ENCODE measurements around the gene PFDN1.
A peak's percentile ranks its signal among the peaks of the same experiment; 100 is the strongest.

Gene PFDN1

DNA sequence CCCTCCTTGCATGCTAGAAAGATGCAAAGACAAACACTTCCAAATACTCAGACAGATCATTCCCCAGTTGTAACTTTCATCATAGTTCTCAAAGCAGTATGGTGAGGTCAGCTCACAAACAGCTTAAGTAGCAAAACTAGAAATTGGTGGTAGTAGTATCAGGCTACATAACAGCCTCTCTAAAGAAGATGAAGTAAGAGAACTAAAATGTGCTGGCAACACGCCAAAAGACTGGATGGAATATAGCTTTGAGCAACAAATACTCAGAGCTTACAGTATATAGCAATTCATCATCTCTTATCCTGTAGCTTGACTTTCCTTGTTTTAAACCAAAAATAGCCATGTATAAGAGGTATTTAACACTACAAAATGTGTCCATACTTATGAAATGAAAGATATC is 7.5 kb downstream of the PFDN1 start:
- DNase-seq: peak; percentile 47

GRCh38 chr5:140294753-140295152 is 8.1 kb downstream of the PFDN1 start:
- no peak for DNase-seq

DNA sequence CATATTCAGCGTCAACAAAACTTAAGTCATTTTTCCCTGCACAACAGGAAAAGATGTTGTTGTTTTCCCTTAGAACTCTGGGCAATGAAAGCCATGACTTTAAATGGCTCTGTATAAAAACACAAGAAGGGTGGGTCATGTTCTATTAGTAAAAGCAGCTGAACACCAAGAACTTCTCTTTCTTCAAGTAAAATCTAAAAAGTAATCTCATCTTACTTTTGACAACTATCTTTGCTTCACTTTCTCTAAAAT is 9.1 kb downstream of the PFDN1 start:
- no peak for DNase-seq

DNA sequence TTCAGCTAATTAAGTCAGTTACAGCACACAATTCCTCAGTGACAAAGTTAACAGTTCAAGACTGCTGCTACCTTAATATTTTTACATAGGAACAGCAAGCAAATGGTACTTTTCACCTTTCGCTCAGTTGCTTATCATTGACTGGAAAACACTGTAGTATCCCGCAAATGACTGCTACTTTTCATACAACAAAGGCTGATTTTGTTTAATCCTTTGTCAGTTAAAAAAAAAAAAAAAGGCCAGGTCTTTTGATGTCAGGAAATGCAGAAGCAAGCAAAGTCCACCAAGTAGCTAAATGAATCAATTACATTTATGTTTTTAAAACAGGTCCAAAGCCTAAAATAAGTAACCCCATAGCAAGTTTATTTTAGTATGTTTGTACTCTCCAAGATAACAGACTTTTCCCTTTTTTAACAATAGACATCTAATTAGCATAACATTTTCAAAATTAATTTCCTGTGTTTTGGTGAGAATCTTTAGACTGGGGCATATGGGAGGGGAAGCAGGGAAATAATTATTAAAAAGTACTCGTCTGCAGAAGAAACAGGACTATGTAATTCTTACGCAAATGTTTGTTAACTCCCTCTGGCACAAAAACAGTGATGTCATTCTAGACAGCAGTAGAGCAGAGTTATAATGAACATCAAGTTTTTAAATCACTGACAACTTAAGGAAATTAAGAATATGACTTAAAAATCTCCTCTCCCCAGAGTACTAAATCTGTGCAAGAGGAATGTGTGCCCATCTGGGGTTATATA is 9.6 kb downstream of the PFDN1 start:
- DNase-seq: no peak

DNA sequence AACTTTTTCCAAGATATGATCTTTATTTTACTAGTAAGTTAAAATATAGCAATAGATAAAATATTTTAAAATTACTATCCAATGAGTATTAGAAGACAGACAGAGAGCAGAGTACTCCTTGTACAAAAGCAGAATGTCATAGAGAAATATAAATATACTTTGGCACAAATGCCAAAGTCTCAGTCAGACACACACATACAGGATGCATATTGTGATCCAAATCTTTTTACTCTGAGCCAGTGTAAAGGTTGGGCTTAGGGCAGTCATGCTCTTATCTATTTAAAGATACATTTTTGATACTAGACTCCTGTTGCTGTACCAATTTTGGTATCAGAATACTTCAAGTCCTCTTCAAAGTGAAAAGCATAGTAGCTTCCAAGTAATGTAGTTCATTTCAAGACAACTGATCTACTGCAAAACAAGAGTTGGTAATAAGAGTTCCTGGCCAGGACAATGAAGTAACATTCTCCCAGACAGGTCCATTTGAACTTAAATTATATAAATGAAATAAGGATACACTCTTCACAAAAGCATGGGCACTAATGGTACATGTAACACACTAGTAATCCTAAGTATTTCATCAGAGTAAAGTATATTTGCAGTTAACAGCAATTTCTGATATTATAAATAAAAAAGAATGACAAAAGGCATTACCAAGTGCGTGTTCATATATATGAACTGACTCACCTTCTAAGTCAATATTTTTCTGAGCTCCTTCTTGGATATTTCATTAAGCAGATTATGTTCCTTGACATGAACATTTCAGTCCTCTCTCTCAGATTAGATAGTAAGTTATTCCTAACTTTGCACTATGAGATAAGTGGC is 10.5 kb downstream of the PFDN1 start:
- DNase-seq: no peak

DNA sequence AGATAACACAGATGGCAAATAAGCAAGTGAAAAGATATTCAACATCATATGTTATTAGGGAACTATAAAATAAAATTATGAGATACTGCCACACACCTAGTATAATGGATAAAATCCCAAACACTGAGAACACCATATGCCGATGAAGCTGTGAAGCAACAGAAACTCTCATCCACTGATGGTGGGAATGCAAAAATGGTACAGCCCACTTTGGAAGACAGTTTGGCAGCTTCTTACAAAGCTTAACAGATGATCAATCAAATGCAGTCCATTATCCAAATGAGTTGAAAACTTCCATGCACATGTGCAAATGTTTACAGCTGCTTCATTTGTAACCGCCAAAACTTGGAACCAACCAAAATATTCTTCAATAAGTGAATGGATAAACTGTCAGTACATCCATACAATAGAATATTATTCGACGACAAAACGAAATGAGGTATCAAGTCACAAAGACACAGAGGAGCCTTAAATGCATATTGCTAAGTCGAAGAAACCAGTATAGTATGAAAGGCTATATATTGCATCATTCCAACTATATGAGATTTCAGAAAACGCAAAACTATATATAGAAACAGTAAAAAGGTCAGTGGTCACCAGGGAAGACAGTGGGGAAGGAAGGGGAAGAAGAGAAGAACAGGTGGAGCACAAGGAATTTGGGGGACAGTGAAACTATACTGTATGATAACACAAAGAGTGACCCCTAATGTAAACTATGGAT is 14.9 kb downstream of the PFDN1 start:
- no peak for DNase-seq

DNA sequence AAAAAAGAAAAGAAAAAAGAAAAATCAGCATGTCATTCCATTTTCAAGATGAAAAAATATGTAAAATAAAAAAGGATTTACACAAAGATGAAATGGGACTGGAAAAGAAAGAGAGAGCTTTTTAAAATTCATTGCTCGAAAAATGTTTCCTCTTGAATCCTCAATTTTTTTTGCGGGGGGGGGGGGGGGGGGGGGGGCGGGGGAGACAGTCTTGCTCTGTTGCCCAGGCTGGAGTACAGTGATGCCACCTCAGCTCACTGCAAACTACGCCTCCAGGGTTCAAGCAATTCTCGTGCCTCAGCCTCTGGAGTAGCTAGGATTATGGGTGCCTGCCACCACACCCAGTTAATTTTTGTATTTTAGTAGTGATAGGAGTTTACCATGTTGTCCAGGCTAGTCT is 16.5 kb downstream of the PFDN1 start:
- DNase-seq: no peak

DNA sequence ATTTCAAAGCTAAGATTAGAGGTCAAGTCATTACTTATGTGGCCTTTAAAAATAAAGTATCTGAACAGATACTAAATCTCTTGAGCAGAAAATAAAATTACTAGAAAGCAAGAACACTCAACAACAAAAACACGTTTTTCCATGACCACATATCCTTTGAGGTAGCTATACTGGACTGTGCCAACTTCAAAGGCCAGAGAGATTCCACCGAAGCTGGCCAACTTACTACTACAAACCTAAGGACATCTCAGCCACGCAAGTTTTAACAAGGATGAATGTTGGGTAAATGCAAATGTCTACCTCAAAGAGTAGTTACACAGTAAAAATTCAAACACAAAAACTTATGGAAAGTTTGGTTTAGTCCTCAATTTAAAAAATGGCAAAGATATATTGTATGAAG is 18.9 kb downstream of the PFDN1 start:
- no peak for DNase-seq

DNA sequence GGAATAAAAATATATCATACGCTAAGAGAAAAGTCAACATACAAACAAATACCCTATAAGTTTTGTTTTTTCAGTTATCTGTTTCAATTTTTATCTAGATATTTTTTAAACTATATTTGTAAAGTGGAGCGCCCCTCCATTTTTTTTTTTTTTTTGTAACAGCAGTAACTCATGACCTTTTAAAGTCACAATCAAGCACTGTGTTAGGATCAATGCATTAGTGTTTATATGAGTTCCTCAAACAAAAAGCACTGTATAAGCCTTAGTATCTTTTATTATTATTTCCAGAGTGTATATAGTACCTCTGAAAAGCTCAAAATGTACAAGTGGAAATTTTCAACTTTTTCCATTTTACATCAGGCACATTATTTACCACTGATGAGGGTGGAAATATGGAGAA is 20.6 kb downstream of the PFDN1 start:
- no peak for DNase-seq

GRCh38 chr5:140275837-140276236 is 27.1 kb downstream of the PFDN1 start:
- no peak for DNase-seq

- no peak for DNase-seq
Observed at GRCh38 chr5:140273401-140273877, 29.5 kb downstream of the PFDN1 start.

- no peak for DNase-seq
Observed at GRCh38 chr5:140270008-140270407, 32.9 kb downstream of the PFDN1 start.

GRCh38 chr5:140267559-140268018 is 35.3 kb downstream of the PFDN1 start:
- DNase-seq: no peak

DNA sequence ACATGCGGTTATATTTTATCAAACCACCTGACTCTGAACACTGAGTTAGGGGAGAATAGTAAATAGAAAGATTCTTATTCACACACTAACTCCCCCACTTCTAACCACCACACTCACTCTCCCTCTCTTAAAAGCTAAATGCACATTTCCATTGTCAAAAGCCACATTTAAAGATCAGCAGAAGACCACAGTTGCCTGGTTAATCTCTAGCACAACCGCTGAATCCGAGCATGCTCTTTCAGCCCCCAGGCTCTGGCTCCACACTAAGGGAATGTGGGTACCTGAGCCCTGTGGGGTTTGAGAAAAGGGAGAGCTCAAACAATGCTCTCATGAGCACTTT is 35.7 kb downstream of the PFDN1 start:
- no peak for DNase-seq

- no peak for DNase-seq
Observed at GRCh38 chr5:140266471-140267200, 36.3 kb downstream of the PFDN1 start.

DNA sequence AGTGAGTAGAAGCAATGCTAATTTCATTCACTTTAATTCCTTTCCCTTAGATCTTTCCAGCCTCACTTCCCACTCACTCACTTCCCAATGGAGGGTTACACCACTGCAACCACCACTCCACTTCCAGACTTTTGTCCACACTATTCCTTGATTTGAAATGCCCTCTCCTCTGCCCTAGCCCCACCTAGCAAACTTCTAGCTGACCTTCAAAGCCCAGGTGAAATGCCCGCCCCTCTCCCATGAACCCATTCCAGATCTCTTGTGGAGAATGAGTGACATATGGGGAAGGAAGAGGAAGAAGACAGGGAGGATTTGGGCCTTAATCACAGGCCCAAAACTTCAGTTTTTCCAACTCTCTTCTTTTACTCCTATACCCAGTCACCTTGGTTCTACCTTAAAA is 37.1 kb downstream of the PFDN1 start:
- no peak for DNase-seq

- DNase-seq: no peak
Observed at GRCh38 chr5:140262839-140263238, 40.1 kb downstream of the PFDN1 start.

- DNase-seq: no peak
Observed at GRCh38 chr5:140262221-140262620, 40.7 kb downstream of the PFDN1 start.

GRCh38 chr5:140261403-140262171 is 41.3 kb downstream of the PFDN1 start:
- DNase-seq: peak; percentile 40

DNA sequence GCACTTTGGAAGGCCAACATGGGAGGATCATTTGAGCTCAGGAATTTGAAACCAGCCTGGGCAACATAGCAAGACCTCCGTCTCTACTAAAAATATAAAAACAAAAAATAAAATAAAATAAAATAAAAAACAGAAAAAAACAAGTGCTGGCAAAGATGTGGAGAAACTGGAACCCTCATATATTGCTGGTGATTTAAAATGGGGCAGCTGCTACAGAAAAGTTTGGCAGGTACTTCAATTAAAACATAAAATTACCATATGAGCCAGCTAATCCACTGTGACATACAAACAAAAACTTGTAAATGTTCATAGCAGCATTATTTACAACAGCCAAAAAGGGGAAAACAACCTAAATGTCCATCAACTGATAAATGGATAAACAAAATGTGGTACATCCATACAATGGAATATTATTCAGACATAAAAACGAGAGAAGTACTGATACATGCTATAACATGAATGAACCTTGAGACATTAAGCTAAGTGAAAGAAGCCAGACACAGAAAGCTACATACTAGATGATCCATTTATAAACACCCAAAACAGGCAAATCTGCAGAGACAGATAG is 42.7 kb downstream of the PFDN1 start:
- no peak for DNase-seq

DNA sequence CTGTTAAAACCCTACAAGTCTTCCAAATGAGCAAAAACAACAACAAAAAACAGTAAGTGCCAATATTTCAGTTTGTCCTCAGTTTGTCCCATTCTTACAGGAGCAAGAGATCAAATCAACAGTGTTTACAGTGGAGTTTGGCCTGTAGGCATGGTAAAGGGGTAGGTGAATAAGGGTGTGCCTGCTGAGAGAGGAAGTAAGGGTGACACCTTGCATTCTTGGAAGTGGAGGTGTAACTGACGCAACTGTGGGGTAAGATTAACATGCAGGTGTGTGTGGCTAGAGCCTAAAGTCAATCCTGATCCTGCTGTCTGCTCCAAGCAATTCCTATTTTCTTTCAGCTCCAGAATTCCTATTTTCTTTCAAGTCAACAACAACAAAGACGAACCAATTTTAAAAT is 43.4 kb downstream of the PFDN1 start:
- DNase-seq: no peak

GRCh38 chr5:140258873-140259272 is 44.0 kb downstream of the PFDN1 start:
- no peak for DNase-seq

Measured in CD4-positive, alpha-beta T cell treated with Interleukin-17A for 4 hours (primary cell).